B cell (primary cell): ENCODE data around the gene MSTO1.

ENCODE experiments used
- CTCF ChIP-seq: fragments of 200-600 bp; IDR thresholded peaks from one replicate; pipeline ENCODE4 v1.8.0; 2022; ENCODE audit warnings: antibody characterized with exemption, mild to moderate bottlenecking
- EZH2 ChIP-seq: IDR thresholded peaks from 2 replicates; pipeline ENCODE4 v1.6.1; 2012; ENCODE audit warnings: borderline replicate concordance, low read depth, mild to moderate bottlenecking, moderate library complexity, low read length; ENCODE audit not compliant: insufficient read depth, poor library complexity, severe bottlenecking

DNA sequence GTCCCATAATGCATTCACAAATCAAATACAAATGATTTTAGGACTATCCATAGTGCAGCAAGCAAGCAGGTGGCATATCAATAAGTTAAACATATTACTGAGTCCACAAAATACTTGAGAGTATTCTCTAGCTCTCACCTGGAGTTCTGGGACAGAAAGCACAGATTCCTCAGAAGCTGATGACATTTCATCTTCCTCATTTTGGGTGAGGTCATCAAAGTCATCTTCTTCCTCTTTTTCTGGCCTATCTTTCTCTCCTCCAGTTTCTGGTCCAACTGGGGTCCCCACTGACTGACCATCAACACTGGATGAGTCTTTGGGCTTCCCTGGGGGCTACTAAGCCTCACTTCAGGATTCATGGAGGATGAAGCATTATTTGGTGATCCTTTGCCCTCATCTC is 39.7 kb downstream of the MSTO1 start:
- TF ChIP-seq CTCF: no peak
- TF ChIP-seq EZH2: no peak
